Kidney tubule cell (primary cell): Measurements from ENCODE around the gene PDE7B.

Source experiments
- DNase-seq: peaks from one replicate; pipeline ENCODE4 v3.0.0-alpha.2; 2018; ENCODE audit warnings: low spot score

The PDE7B gene

GRCh38 chr6:135890876-135891275, 39.4 kb downstream of the PDE7B start:
- no peak for DNase-seq

DNA sequence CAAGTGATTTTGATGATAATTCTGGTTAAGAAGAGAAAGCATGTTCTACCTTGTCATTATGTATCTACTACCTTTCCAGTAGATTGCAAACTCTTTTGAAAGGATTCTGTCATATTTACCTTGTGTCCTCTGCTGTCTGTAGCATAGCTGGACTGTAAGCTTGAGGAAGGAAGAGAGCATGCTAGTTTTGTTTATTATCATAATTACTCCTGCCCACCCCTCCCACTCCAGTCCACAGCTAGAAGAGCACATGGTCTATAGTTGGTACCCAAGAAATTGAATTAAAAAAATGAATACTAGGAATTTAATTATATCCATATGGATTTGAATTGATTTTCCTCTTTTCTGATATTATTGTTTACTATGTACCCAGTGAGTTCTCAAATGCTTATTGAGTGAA, 40.2 kb downstream of the PDE7B start:
- no peak for DNase-seq

GRCh38 chr6:135895231-135895911, 43.9 kb downstream of the PDE7B start:
- no peak for DNase-seq

- no peak for DNase-seq
These were observed 45.6 kb downstream of the PDE7B start for GRCh38 chr6:135897087-135897486.

GRCh38 chr6:135901774-135902524, 50.4 kb downstream of the PDE7B start:
- DNase-seq = no peak

DNA sequence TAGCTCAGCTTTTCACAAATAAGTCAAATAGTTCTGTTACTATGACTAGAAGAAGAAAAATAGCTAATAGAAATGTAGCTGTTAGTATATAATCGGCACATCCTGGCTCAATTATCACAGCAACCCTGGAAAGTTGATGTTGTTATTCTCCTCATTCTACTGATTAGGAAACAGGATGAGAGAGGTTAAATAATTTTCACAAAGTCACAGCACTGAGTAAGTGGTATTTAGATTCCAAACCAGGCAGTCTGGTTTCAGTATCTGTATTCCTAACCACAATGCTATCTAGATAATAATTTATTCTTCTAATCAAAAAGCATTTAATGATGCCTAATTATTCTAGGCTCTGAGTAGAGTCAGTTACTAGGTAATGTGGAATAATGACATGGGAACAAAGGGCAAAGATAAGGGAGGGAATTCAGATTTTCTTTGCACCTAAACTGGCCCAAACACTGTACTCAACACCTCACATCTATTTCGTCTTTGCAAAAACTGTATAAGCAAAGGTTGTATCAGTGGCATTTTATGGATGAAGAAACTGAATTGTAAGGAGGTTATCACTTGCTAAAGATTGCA, 51.3 kb downstream of the PDE7B start:
- no peak for DNase-seq

GRCh38 chr6:135904666-135905065, 53.2 kb downstream of the PDE7B start:
- peak; percentile 85 for DNase-seq

DNA sequence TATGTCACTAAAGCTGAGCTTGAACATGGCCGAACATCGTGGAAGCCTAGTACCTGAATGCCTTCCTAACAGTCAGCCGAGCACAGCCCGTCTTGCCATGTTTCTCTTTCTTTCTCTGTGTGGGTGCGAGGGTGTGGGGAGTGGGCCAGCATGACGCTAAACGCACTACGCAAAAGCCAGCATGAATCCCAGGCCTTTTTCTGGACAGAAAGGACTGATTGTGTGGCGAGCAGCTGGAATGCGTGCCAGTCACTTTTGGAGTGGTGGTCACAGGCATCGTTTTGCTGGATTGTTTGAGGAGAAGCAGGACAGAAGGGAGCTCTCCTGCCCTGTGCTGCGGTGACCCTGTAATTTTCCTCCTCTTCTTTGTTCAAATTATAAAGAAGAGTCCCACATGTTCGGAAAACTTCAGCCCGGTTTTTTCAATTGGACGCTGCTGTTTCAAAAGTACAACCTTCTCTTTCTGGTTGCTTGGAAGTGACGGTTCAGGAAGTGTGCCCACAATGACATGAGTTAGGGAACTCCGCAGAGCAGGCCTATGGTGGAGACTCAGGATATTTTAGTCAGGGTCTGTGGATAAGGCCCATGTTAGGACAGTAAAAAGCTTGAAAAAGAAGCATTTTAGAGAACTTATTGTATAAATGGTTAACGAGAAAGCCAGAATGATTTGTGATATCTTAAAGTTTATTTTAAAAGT, 54.3 kb downstream of the PDE7B start:
- DNase-seq = no peak

DNA sequence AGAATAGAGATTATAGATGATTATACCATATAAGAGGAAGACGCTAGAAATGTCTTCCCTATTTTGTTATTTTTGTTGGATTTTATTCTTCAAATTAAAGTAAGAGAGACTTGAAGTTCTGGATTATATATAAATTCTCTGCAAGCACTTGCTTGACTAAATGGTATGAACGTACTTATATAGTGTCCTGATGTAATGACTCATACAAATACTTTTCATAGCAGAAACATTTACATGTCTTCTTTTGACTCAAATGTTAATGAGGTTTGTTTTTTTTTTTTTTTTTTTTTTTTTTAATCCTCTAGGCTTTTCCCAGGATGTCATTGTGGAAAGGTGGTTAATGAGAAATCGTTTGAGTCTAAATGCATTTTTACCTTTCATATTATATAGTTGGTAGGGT, 55.0 kb downstream of the PDE7B start:
- DNase-seq = peak; percentile 28

DNA sequence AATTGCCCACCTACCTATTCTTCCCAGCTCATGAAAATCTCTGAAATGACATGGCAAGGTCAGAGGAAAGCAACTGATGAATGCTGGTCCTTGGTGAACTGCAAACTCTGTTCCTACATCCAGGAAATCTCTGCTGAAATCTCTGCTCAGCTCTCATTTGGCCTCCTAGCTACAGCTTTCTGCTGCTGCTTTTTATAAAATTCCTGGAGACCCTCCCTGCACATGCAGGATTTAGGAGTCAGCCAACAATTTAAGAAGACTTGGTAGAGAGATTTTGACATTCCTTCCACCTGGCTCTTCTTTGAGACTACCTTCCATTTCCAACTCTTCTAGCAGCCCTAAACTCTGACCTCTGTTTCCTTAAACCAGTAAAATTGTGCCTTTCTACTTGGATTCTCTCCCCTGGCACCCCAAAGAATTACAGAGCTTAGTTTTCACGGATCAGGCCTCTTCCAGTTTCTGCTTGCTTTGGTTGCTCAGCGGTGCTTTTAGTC, 55.5 kb downstream of the PDE7B start:
- peak; percentile 1 for DNase-seq

- peak; percentile 60 for DNase-seq
These were observed 58.4 kb downstream of the PDE7B start for GRCh38 chr6:135909737-135910387.

DNA sequence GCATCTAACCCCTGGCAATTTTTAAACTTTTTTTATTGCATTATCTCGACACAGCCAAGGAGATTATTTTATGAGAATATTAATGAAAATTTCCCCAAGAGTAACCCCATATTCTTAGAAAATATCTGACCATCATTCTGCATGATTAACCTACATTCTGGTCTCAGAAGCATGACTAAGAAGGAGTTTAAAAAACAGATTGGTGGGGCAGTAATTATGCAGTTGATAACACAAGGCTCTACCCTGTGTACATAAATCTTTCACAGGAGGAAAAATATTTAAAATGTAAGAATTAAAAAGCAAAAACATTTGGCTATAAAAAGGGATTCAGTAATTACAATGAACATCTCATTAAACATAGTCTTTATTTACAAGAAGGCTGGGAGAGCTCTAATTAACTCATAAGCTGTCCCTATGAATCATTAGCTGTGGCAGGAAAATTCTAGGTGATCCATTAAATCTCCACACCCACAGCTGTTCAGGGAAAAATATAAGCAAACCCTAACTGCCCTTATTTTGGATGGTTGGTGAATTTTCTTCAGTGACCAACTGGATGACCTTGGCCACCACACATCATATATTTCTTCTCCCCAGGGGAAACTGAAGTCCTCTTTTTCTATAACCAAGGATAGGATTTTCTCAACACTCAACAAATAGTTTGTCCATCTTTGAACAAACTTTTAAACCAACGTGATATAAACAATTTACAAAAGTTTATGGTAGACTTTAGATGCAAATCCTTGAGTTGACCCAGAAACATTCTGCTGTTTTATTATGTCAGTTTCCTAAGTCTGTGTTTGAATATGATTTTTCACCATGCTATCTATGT, 59.5 kb downstream of the PDE7B start:
- DNase-seq = peak; percentile 8

DNA sequence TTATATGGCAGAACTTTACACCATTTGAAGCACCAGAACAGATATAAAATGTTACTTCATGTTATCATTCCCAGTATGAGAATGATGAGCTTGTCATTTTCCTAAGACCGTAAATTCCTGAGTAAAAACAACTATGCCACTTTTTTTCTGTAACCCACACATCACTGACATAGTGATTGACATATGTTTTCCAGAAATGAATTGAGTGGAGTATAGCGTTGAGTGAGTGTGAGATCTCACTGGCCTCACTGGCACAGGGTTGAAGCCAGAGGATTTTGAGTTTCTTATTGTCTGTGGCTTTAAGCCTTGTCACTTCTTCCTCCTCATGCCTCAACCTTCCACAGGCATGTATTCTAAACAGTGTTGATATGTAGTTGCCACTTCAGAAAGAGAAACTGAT, 62.3 kb downstream of the PDE7B start:
- no peak for DNase-seq

GRCh38 chr6:135919026-135919425, 67.5 kb downstream of the PDE7B start:
- DNase-seq = no peak

DNA sequence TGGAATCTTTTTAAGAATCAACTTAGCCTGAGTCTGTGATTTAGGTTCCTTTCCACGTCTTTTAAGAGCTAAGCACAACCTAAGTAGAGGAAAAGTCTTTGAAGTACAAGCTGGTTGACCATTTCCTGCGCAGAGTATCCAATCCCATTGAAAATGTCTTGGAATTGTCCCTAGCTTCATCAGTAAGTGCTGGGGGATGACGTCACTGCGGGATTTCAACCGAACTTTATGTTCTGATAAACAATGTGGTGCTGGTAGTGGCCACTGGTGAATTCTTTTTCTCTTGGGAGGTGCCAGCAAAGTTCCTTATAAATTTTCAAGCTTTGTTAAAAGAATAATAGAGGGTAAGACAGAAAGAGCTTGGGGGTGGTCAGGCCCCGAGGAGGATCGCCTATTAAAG, 69.2 kb downstream of the PDE7B start:
- no peak for DNase-seq

GRCh38 chr6:135921188-135921587, 69.7 kb downstream of the PDE7B start:
- no peak for DNase-seq

GRCh38 chr6:135922174-135922573, 70.7 kb downstream of the PDE7B start:
- DNase-seq = peak; percentile 97

GRCh38 chr6:135922746-135923145, 71.2 kb downstream of the PDE7B start:
- no peak for DNase-seq

- DNase-seq = peak; percentile 44
These were observed 81.2 kb downstream of the PDE7B start for GRCh38 chr6:135932651-135933050.

- peak; percentile 25 for DNase-seq
These were observed 84.6 kb downstream of the PDE7B start for GRCh38 chr6:135935941-135936601.

DNA sequence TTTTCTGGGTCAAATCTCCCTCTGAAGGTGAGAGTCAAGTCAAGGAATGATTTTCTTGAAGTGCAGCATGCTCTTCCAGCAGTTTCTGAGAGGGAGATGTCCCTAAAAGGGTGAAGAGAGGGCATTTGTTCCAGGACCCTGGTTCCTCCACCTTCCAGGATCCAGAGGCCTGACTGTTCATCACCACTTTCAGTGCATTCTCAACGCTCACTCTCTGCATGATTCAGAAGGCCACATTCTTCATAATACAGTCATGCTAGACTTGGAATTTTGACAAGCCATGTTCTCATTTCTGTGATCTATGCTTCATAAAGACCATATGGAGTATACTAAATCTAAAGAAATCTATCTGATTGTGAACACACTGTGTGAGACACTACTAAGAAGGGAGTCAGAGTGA, 85.1 kb downstream of the PDE7B start:
- peak; percentile 89 for DNase-seq
